BE2C (cell line): ENCODE data around the gene PANX2.
"Not testable (repeated sequence)": the region's sequence is repeated elsewhere in the genome, so short reads cannot be mapped to it uniquely, and the experiment has no call there.

Experiments used
- DNase-seq: peaks from one replicate; pipeline ENCODE4 v3.0.0-alpha.2; 2020
- H3K27me3 ChIP-seq: fragments of 250-450 bp; sonication (Bioruptor Pico); 2 replicates; pipeline ENCODE4 v1.5.1; 2020; ENCODE audit warnings: mild to moderate bottlenecking
- H3K36me3 ChIP-seq: fragments of 250-450 bp; sonication (Bioruptor Pico); 2 replicates; pipeline ENCODE4 v1.5.1; 2020; ENCODE audit warnings: mild to moderate bottlenecking
- H3K4me1 ChIP-seq: fragments of 250-450 bp; sonication (Bioruptor Pico); 2 replicates; pipeline ENCODE4 v1.5.1; 2020
- H3K4me3 ChIP-seq: 2 replicates; pipeline ENCODE4 v1.5.1; 2011; ENCODE audit warnings: low read depth, low read length
- H3K9me3 ChIP-seq: fragments of 250-450 bp; sonication (Bioruptor Pico); 2 replicates; pipeline ENCODE4 v1.5.1; 2020
- TF ChIP-seq, protein P1 (sequence below): IDR thresholded peaks from 2 replicates; pipeline ENCODE4 v1.5.1; 2012; ENCODE audit warnings: mild to moderate bottlenecking, low read depth, low read length

The PANX2 gene

GRCh38 chr22:50131894-50132293, 38.6 kb upstream of the PANX2 start:
- no peaks in the 10 kb centered on the region for H3K36me3 ChIP-seq
- no peak for DNase-seq
- H3K4me1 ChIP-seq: no peaks in the 10 kb centered on the region
- H3K4me3 ChIP-seq: no peak overlapping the region
- H3K9me3 ChIP-seq: no peaks in the 10 kb centered on the region
- TF ChIP-seq, protein P1, sequence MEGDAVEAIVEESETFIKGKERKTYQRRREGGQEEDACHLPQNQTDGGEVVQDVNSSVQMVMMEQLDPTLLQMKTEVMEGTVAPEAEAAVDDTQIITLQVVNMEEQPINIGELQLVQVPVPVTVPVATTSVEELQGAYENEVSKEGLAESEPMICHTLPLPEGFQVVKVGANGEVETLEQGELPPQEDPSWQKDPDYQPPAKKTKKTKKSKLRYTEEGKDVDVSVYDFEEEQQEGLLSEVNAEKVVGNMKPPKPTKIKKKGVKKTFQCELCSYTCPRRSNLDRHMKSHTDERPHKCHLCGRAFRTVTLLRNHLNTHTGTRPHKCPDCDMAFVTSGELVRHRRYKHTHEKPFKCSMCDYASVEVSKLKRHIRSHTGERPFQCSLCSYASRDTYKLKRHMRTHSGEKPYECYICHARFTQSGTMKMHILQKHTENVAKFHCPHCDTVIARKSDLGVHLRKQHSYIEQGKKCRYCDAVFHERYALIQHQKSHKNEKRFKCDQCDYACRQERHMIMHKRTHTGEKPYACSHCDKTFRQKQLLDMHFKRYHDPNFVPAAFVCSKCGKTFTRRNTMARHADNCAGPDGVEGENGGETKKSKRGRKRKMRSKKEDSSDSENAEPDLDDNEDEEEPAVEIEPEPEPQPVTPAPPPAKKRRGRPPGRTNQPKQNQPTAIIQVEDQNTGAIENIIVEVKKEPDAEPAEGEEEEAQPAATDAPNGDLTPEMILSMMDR: no peak
- no peaks in the 10 kb centered on the region for H3K27me3 ChIP-seq

- no peak for DNase-seq
- H3K36me3 ChIP-seq: no peaks in the 10 kb centered on the region
- TF ChIP-seq, protein P1: no peak
- H3K4me3 ChIP-seq: no peak overlapping the region
- H3K4me1 ChIP-seq: no peaks in the 10 kb centered on the region
- no peaks in the 10 kb centered on the region for H3K9me3 ChIP-seq
- H3K27me3 ChIP-seq: no peaks in the 10 kb centered on the region
Observed at GRCh38 chr22:50134481-50134880, 36.0 kb upstream of the PANX2 start.

DNA sequence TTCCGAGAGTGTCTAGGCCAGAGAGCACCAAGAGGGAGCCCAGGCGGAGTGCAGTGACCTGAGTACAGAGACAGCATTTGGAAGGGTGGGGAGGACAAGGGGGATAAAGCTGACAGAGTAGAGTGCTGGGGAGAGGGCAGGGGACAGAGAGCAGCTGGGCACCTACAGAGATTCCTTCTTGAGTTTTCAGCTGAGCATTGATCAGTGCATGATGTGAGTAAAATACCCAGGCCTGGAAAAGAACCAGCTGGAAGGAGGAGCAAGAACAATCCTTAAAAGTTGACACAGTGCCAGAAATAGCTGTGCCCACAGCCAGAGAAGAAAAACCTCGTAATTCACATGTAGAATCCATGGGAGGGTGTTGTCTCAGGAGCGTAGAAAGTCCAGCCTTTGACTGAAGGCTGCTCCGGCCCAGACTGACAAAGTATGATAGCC, 33.9 kb upstream of the PANX2 start:
- no peak overlapping the region for H3K4me3 ChIP-seq
- H3K4me1 ChIP-seq: no peaks in the 10 kb centered on the region
- DNase-seq: no peak
- no peaks in the 10 kb centered on the region for H3K9me3 ChIP-seq
- H3K27me3 ChIP-seq: no peaks in the 10 kb centered on the region
- no peaks in the 10 kb centered on the region for H3K36me3 ChIP-seq
- TF ChIP-seq, protein P1: no peak

GRCh38 chr22:50137277-50137676, 33.3 kb upstream of the PANX2 start:
- H3K4me1 ChIP-seq, H3K4me3 ChIP-seq, H3K9me3 ChIP-seq, H3K27me3 ChIP-seq, H3K36me3 ChIP-seq, DNase-seq: not testable (repeated sequence)

- Histone ChIP-seq H3K4me1 (no peaks in the 10 kb centered on the region), H3K9me3 (no peaks in the 10 kb centered on the region), H3K36me3 (no peaks in the 10 kb centered on the region), H3K4me3 (no peak overlapping the region), H3K27me3 (no peaks in the 10 kb centered on the region)
- no peak for DNase-seq
- TF ChIP-seq, protein P1: no peak
Observed at GRCh38 chr22:50138041-50138440, 32.5 kb upstream of the PANX2 start.

GRCh38 chr22:50138988-50139387, 31.5 kb upstream of the PANX2 start:
- Histone ChIP-seq H3K4me1 (no peaks in the 10 kb centered on the region), H3K4me3 (no peak overlapping the region), H3K36me3 (no peaks in the 10 kb centered on the region), H3K9me3 (no peaks in the 10 kb centered on the region), H3K27me3 (no peaks in the 10 kb centered on the region)
- no peak for DNase-seq
- TF ChIP-seq, protein P1: no peak

DNA sequence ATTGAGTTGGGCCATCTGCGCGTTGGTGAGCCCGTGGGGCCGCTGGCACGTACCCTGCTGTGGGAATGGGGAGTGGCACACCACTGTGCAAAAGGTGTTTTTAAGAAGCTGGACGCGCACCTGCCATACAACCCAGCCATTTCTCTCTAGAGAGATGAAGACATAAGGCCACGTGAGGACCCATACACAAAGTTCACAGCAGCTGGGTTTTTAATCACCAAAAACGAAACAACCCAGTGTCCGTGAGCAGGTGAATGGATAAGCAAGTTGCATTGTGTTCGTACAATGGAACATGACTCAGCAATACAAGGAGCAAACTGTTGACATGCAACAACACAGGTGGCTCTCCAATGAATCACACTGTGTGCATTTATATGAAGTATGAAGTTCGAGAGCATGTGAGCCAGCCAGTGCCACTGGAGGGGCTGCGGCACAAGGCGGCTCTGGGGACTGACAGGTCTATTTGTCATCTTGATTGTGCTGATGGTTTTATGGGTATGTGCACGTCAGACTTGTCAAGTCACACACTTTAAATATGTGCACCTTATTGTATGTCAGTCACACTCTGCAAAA, 30.6 kb upstream of the PANX2 start:
- no peaks in the 10 kb centered on the region for H3K36me3 ChIP-seq
- no peaks in the 10 kb centered on the region for H3K4me1 ChIP-seq
- DNase-seq: no peak
- no peaks in the 10 kb centered on the region for H3K27me3 ChIP-seq
- TF ChIP-seq, protein P1: no peak
- no peaks in the 10 kb centered on the region for H3K9me3 ChIP-seq
- no peak overlapping the region for H3K4me3 ChIP-seq
